Activated naive CD4-positive, alpha-beta T cell (primary cell): ENCODE results near the gene ARHGAP10.
"Not testable (repeated sequence)": the region's sequence is repeated elsewhere in the genome, so short reads cannot be mapped to it uniquely, and the experiment has no call there.

Source experiments
- DNase-seq, 4 experiments: peaks; one replicate each; lab custom pipeline; 2025; lab: John Stamatoyannopoulos, UW

Gene ARHGAP10

GRCh38 chr4:147910315-147910714 lies 178.4 kb downstream of the ARHGAP10 start:
- no peak for DNase-seq

GRCh38 chr4:147912106-147912505 lies 180.2 kb downstream of the ARHGAP10 start:
- not testable (repeated sequence) for DNase-seq

- no peak for DNase-seq
These were observed 181.2 kb downstream of the ARHGAP10 start for GRCh38 chr4:147913137-147913536.

GRCh38 chr4:147916351-147916750 lies 184.5 kb downstream of the ARHGAP10 start:
- DNase-seq = no peak

GRCh38 chr4:147923381-147923780 lies 191.5 kb downstream of the ARHGAP10 start:
- no peak for DNase-seq

DNA sequence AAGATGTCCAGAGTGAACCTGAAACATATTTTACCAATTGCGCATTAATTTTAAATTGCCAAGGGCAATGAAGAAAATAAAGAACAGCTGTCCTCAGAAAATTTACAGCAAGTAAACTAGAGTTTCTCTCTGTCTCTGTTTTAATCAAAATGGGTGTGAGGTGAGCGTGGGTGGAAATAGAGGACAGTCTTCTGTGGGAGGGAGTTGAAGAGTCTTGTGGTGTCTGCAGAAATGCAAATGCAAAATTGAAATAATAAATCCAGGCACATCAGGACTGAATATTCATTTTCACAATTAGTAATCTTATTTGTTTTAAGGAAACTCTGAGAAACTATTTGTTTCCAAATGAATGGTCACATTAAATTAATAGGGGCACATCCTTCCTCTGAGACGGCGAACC lies 192.0 kb downstream of the ARHGAP10 start:
- no peak for DNase-seq

DNA sequence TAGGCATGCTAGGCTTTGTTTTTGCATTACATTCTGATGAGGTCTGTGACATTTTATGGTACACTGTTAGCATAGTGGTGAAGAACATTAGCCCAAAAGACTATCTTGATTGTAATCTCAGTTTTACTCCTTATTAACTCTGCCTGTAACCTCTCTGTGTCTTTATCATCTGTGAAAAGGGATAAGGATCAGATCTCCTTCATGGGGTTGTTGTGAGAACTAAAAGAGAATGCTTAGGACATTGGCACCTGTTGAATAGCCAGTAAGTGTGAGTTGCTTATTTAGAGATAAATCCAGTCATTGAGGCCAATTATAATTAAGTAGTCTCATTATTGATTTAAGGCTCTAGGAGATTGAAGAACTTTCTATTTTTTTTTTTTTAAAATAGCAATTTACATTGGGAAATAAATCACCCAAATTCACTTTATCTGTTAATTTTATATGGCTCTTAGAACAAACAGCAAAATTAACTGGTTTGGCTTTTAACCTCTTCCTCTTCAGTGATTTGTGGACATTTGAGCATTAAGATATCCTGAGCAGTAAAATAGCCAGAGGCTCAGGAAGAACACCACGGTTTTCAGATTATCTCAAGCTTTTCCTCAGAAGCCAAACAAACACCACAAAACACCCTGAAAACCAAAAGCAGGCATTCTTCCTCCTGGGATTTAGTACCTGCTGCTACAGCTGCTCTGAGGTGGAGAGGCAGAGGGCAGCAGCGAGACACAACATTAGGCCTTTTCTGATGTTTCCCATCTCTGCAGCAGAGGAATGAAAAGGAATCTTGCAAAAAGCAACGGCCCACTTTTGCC lies 192.9 kb downstream of the ARHGAP10 start:
- DNase-seq = no peak

- DNase-seq = no peak
These were observed 195.7 kb downstream of the ARHGAP10 start for GRCh38 chr4:147927377-147928137.

- no peak for DNase-seq
These were observed 196.5 kb downstream of the ARHGAP10 start for GRCh38 chr4:147928400-147928799.

- no peak for DNase-seq
These were observed 197.9 kb downstream of the ARHGAP10 start for GRCh38 chr4:147929746-147930145.

- no peak for DNase-seq
These were observed 201.4 kb downstream of the ARHGAP10 start for GRCh38 chr4:147933316-147933715.

GRCh38 chr4:147933779-147934178 lies 201.9 kb downstream of the ARHGAP10 start:
- DNase-seq = no peak

GRCh38 chr4:147938496-147938895 lies 206.6 kb downstream of the ARHGAP10 start:
- no peak for DNase-seq

GRCh38 chr4:147940171-147940570 lies 208.3 kb downstream of the ARHGAP10 start:
- no peak for DNase-seq

DNA sequence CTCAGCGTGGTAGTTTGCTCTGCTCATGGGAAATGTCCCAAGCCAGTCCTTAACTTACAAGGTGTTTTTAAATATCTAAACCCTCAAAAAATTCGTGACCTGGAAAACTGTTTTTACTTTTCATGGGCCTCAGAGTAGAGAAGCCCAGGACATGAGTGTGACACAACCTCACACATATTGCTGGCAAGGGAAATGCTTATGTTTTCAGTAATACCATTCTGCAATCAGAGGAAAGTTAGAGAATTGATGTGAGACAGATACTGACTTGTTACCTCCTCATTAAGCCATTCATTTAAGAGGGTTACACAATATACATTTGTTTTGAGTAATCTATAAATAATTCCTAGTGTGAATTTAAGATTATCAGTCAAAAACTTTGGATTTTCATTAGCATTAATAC lies 209.5 kb downstream of the ARHGAP10 start:
- no peak for DNase-seq

- no peak for DNase-seq
These were observed 210.8 kb downstream of the ARHGAP10 start for GRCh38 chr4:147942729-147943128.

GRCh38 chr4:147943159-147943638 lies 211.3 kb downstream of the ARHGAP10 start:
- no peak for DNase-seq

DNA sequence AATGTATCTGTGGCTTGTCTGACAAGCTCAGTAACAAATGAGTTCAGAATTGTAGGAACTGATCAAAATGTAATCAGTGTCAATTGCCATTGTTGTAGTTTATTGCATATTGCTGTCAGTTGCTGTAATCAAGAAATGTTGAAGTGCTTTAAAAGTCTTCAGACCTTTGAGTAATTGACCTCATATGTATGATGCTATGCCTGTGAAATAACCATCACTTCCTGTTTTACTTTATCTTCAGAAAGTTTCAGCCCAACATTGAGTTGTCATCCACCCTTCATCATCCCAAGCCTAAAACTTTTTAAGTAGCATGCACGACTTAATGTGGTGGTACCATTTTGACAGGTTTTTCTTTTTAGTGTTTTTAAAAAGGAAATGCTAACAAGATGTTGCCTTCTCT lies 212.4 kb downstream of the ARHGAP10 start:
- DNase-seq = no peak

DNA sequence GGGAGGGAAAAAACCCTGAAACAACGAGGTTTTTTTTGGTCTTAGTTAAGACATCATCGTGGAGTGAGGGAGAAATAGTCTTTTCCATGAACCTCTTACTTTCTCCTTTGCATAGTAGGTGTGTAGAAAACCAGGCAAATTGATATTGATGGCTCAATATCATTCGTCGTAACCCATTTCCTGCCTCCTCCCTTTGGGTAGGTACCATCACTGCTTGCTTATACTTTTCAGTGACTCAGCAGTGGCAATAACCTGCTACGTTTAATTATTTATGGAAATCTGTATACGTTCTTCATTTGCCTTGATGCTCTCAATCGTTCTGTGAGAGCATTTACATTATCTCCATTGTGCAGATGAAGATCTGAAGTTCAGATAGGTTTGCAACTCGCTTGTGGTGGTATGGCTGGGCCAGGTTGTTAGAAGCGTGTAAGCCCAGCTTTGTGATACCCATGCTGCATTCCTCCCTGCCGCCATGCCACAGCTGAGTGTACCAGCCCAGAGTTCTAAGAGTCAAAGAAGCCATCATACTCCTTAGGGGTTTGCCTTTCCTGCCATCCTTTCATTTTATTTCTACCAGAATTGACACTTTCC lies 212.9 kb downstream of the ARHGAP10 start:
- no peak for DNase-seq

DNA sequence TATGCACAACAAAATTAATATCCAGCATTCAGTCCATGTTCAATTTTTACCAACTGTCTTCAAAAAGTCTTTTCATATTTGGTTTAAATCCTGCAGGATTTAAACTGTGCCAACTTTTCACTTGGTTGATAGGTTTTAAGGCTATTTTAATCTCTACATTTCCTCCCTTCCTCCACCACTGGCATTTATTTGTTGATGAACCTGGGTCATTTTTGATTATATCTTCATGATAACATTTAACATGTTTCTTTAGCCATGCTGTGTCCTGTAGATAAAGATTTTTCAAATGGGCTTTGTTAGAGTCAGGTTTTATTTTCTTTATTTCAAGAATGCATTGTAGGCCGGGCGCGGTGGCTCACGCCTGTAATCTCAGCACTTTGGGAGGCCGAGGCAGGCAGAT lies 216.4 kb downstream of the ARHGAP10 start:
- no peak for DNase-seq

DNA sequence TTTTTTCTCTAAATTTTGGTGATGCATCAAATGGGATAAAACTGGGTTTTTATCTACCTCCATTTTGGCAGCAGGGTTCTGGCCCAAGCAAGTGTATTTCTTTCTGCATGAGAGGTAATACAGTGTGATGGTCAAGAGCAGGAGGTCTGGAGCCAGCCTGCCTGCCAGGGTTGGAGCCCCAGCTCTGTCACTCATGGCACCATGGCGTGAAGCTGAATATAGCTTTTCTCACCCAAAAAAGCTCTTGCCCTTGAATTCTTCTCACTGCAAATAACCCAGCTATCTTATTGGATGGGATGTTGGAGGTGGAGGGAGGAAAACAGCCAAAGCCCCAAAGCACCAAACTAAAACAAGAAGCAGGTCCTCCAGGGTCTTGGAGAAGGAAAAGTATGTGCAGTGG lies 218.4 kb downstream of the ARHGAP10 start:
- no peak for DNase-seq

GRCh38 chr4:147950841-147951240 lies 219.0 kb downstream of the ARHGAP10 start:
- DNase-seq = no peak

GRCh38 chr4:147954850-147955249 lies 223.0 kb downstream of the ARHGAP10 start:
- no peak for DNase-seq
